Stomach (tissue), 9 donors: ENCODE data around the gene REEP2. TPM values are rescaled to one million over a fixed set of nuclear protein-coding genes. Genes with fewer than 3 reads are reported as not detected.
"Not testable (repeated sequence)": the region's sequence is repeated elsewhere in the genome, so short reads cannot be mapped to it uniquely, and the experiment has no call there.

Experiments
- DNase-seq, 2 donors: peaks; one replicate each; pipeline versions ENCODE4 v3.0.0 to v3.0.0-alpha.2; 2013 to 2019
- H3K27ac ChIP-seq, 5 donors: fragments of 200-600 bp in 4 of 5; sonication (generic) in 4 of 5; one replicate each; pipeline ENCODE4 v1.5.1; 2013 to 2019; ENCODE audit warnings: mild to moderate bottlenecking in 1 of 5, moderate library complexity in 1 of 5
- H3K27me3 ChIP-seq, 3 donors: fragments of 200-600 bp; sonication (generic); one replicate each; pipeline ENCODE4 v1.5.1; 2017 to 2019; ENCODE audit warnings: mixed run types in 1 of 3
- H3K36me3 ChIP-seq, 4 donors: fragments of 200-600 bp; sonication (generic); 1 replicate in 3 of 4; 2 replicates in 1 of 4; pipeline ENCODE4 v1.5.1; 2016 to 2019
- H3K4me1 ChIP-seq, 4 donors: fragments of 200-600 bp; sonication (generic); one replicate each; pipeline ENCODE4 v1.5.1; 2016 to 2019
- H3K4me3 ChIP-seq, 4 donors: fragments of 200-600 bp; sonication (generic) in 3 of 4; one replicate each; pipeline ENCODE4 v1.5.1; 2016 to 2019; ENCODE audit warnings: mild to moderate bottlenecking in 1 of 4
- H3K9me3 ChIP-seq, 4 donors: fragments of 200-600 bp; sonication (generic); one replicate each; pipeline ENCODE4 v1.5.1; 2016 to 2019
- CTCF ChIP-seq, 7 experiments: fragments of 450-650 bp in 4 of 7; fragments of 200-600 bp in 3 of 7; sonication (generic) in 3 of 7; IDR thresholded peaks; one replicate each; pipeline ENCODE4 v1.5.1; 2016 to 2019; ENCODE audit warnings: antibody characterized with exemption in 7 of 7, control low read depth in 2 of 7, mild to moderate bottlenecking in 1 of 7
- EP300 ChIP-seq: sonication (generic); formaldehyde crosslinking; IDR thresholded peaks from one replicate; pipeline ENCODE4 v1.6.1; 2017; ENCODE audit warnings: antibody characterized with exemption
- POLR2A ChIP-seq, 4 donors: fragments of 450-650 bp; IDR thresholded peaks; one replicate each; pipeline ENCODE4 v1.6.1; 2016; ENCODE audit warnings: antibody characterized with exemption in 4 of 4, control low read depth in 2 of 4, mild to moderate bottlenecking in 1 of 4, moderate library complexity in 1 of 4
- POLR2AphosphoS5 ChIP-seq, 3 donors: sonication (generic); formaldehyde crosslinking; IDR thresholded peaks; one replicate each; pipeline ENCODE4 v1.6.1; 2016; ENCODE audit warnings: antibody characterized with exemption in 3 of 3
- WGBS, 5 donors: extraction: QIAGEN DNeasy Blood & Tissue Kit in 3 of 5; methylation state at CpG; one replicate each; pipeline versions ENCODE4 v1.1.5 to v1.1.7; 2013 to 2018; 5-methylcytosine and 5-hydroxymethylcytosine counted together
- intact Hi-C: fragments of 100-400 bp; cut with DNase I; formaldehyde crosslinking; loops from one replicate; pipeline ENCODE4 v1.15.1; 2023; ENCODE audit warnings: low total_unique reads
- polyA plus RNA-seq, 3 donors: library from polyadenylated mRNA; stranded (reverse); fragments of 200-250 nt; gene quantifications; one replicate each; pipeline ENCODE4 v1.2.3, GENCODE V29; 2013
- total RNA-seq, 5 donors: library from RNA; depleted of rRNA; stranded (reverse); fragments of >200 nt; gene quantifications; one replicate each; pipeline versions ENCODE4 v1.1.0 to v1.2.3, GENCODE V29; 2014 to 2016
- donor health status: healthy with polysubstance abuse.
- donor health status: Bipolar disorder and iron deficiency.
- donor health status: healthy.

Gene REEP2
- total and polyA plus RNA-seq, 8 donors, result 2.1 to 73.3 (median 5.1) TPM; not detected in 2

GRCh38 chr5:138402640-138403039 is 36.2 kb upstream of the REEP2 start:
- Histone ChIP-seq H3K27ac (no peak overlapping the region), H3K36me3 (peaks cover 30 to 99% (median 97%) of the 10 kb centered on the region in 4 donors)
- TF ChIP-seq POLR2AphosphoS5 (IDR thresholded peaks at IDR 0.05) (no peak), EP300 (no peak), POLR2A (IDR thresholded peaks at IDR 0.05) (no peak), CTCF (IDR thresholded peaks at IDR 0.05) (no peak)

GRCh38 chr5:138408023-138408422 is 30.8 kb upstream of the REEP2 start:
- peak overlapping the region in 2 of 5 donors; percentile 2 to 58 for H3K27ac ChIP-seq
- no peaks in the 10 kb centered on the region for H3K9me3 ChIP-seq
- intact Hi-C loops, result no loop called here
- TF ChIP-seq POLR2AphosphoS5 (IDR thresholded peaks at IDR 0.05) (peak in 1 of 3 donors; percentile 9), POLR2A (IDR thresholded peaks at IDR 0.05) (no peak)
- no peaks in the 10 kb centered on the region for H3K27me3 ChIP-seq
- peak; percentile 44 to 52 for DNase-seq
- no peak overlapping the region for H3K4me3 ChIP-seq
- WGBS, 5 donors, result 50 to 76% (median 58%) methylated on average over 5 of the region's 5 CpGs
- peaks cover 0 to 6% (median 2%) of the 10 kb centered on the region in 4 donors for H3K4me1 ChIP-seq
- H3K36me3 ChIP-seq, result peaks cover 6 to 74% (median 71%) of the 10 kb centered on the region in 4 donors

More at GRCh38 chr5:138402640-138403039, 36.2 kb upstream of the REEP2 start:
- Histone ChIP-seq H3K4me1 (peaks cover 0 to 1% (median under 1%) of the 10 kb centered on the region in 4 donors), H3K4me3 (no peak overlapping the region), H3K9me3 (no peaks in the 10 kb centered on the region), H3K27me3 (no peaks in the 10 kb centered on the region)
- DNase-seq, result no peak
- intact Hi-C loops, result no loop called here

- 62 to 84% (median 78%) methylated on average over 12 to 14 of the region's 14 CpGs for WGBS, 5 donors
- H3K4me1 ChIP-seq, intact Hi-C loops, H3K4me3 ChIP-seq, H3K27me3 ChIP-seq, H3K27ac ChIP-seq, H3K9me3 ChIP-seq: not testable (repeated sequence)
- peak; percentile 15 to 62 for DNase-seq
- TF ChIP-seq CTCF (IDR thresholded peaks at IDR 0.05), result peak in 5 of 7 experiments; percentile 27 to 53 (median 44)
- peaks cover 26 to 75% (median 74%) of the 10 kb centered on the region in 4 donors for H3K36me3 ChIP-seq
Measured at GRCh38 chr5:138410996-138411640, 27.7 kb upstream of the REEP2 start.

- intact Hi-C loops, result no loop called here
- Histone ChIP-seq H3K27me3 (no peaks in the 10 kb centered on the region), H3K36me3 (peaks cover 84 to 100% (median 100%) of the 10 kb centered on the region in 4 donors), H3K9me3 (no peaks in the 10 kb centered on the region), H3K4me3 (no peak overlapping the region), H3K4me1 (no peaks in the 10 kb centered on the region), H3K27ac (no peak overlapping the region)
- no peak for DNase-seq
- no peak for TF ChIP-seq POLR2A (IDR thresholded peaks at IDR 0.05)
- no peak for TF ChIP-seq POLR2AphosphoS5 (IDR thresholded peaks at IDR 0.05)
- TF ChIP-seq CTCF (IDR thresholded peaks at IDR 0.05), result no peak
- no peak for TF ChIP-seq EP300
- 66 to 88% (median 83%) methylated on average over 2 of the region's 2 CpGs for WGBS, 5 donors
Measured at GRCh38 chr5:138418444-138418843, 20.4 kb upstream of the REEP2 start.

GRCh38 chr5:138425079-138425478 is 13.8 kb upstream of the REEP2 start:
- Histone ChIP-seq H3K27ac (no peak overlapping the region), H3K36me3 (peaks cover 73 to 100% (median 100%) of the 10 kb centered on the region in 4 donors), H3K4me1 (no peaks in the 10 kb centered on the region), H3K9me3 (no peaks in the 10 kb centered on the region), H3K27me3 (no peaks in the 10 kb centered on the region), H3K4me3 (no peak overlapping the region)
- DNase-seq, result no peak
- intact Hi-C loops, result no loop called here
- WGBS, 5 donors, result 86 to 97% (median 92%) methylated on average over 1 of the region's 1 CpG
- TF ChIP-seq POLR2AphosphoS5 (IDR thresholded peaks at IDR 0.05), result no peak
- no peak for TF ChIP-seq CTCF (IDR thresholded peaks at IDR 0.05)
- TF ChIP-seq POLR2A (IDR thresholded peaks at IDR 0.05), result no peak
- TF ChIP-seq EP300, result no peak
